Bronchial epithelial cell (primary cell): Measurements from ENCODE around the gene NKAIN2. TPM values are rescaled to one million over a fixed set of nuclear protein-coding genes. Genes with fewer than 3 reads are reported as not detected.
"Not testable (repeated sequence)": the region's sequence is repeated elsewhere in the genome, so short reads cannot be mapped to it uniquely, and the experiment has no call there.

ENCODE experiments used
- DNase-seq: peaks from one replicate; pipeline ENCODE4 v3.0.0-alpha.2; 2010; ENCODE audit warnings: low read depth
- FAIRE-seq: peaks from 2 replicates; lab custom pipeline; 2011; peaks lifted over from hg19 to GRCh38; lab: Jason Lieb, UNC
- H3K27me3 ChIP-seq: 2 replicates; pipeline ENCODE4 v1.5.1; 2011; ENCODE audit warnings: low read length; ENCODE audit not compliant: control insufficient read depth, insufficient read depth
- H3K36me3 ChIP-seq: 2 replicates; pipeline ENCODE4 v1.5.1; 2011; ENCODE audit warnings: low read length; ENCODE audit not compliant: control insufficient read depth, insufficient read depth
- H3K4me3 ChIP-seq: 2 replicates; pipeline ENCODE4 v1.5.1; 2011; ENCODE audit warnings: mild to moderate bottlenecking, low read depth, low read length, control low read depth
- total RNA-seq: library from RNA; depleted of rRNA; stranded (reverse); fragments of >200 nt; gene quantifications from 2 replicates; pipeline ENCODE4 v1.2.1, GENCODE V29; 2014
- TF ChIP-seq, protein P1 (sequence below): IDR thresholded peaks from 2 replicates; pipeline ENCODE4 v1.5.1; 2011; ENCODE audit warnings: mild to moderate bottlenecking, moderate library complexity, low read length, control low read depth, inconsistent platforms; ENCODE audit not compliant: insufficient read depth, severe bottlenecking

Gene NKAIN2
- total RNA-seq, 1 donor from 2014 or later: under 0.01 TPM

DNA sequence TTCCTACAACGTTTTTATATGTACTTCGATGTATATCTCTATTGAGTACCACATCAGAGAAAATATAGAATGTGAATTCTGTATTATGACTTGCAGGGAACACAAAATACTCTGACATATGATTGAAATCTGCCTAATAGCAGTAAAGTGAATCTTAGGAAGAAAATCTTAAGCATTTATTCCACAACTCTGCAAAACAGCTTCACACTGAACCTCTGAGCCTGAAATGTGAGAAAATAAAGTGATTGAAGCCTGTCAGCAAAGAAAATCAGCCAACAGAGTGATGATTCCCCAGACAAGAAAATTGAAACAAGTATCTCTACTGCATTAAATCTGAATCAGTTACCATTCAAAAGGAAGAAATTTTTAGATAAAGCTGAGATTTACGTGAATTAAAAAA, 659.1 kb downstream of the NKAIN2 start:
- Histone ChIP-seq H3K27me3 (no peaks in the 10 kb centered on the region), H3K4me3 (no peak overlapping the region), H3K36me3 (no peaks in the 10 kb centered on the region)
- TF ChIP-seq, protein P1, sequence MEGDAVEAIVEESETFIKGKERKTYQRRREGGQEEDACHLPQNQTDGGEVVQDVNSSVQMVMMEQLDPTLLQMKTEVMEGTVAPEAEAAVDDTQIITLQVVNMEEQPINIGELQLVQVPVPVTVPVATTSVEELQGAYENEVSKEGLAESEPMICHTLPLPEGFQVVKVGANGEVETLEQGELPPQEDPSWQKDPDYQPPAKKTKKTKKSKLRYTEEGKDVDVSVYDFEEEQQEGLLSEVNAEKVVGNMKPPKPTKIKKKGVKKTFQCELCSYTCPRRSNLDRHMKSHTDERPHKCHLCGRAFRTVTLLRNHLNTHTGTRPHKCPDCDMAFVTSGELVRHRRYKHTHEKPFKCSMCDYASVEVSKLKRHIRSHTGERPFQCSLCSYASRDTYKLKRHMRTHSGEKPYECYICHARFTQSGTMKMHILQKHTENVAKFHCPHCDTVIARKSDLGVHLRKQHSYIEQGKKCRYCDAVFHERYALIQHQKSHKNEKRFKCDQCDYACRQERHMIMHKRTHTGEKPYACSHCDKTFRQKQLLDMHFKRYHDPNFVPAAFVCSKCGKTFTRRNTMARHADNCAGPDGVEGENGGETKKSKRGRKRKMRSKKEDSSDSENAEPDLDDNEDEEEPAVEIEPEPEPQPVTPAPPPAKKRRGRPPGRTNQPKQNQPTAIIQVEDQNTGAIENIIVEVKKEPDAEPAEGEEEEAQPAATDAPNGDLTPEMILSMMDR: no peak
- DNase-seq (no peak), FAIRE-seq (no peak)

DNA sequence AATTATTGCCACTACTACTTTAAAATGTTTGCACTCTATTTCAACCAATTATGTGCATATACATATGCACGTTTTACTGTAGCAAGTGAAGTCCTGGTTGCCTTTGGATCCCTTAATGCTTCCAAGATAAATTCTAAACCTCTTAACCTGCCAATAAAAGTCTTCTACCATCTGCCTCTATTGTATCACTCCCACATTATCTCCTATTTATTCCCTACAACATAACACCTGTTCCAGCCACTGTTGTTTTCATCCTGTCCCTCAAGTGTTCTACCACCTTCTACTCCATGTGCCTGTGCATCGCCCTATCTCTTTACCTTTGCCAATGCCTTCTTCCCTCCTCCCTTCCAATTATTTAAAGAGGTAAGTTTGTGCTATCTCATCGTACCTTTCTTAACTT, 659.6 kb downstream of the NKAIN2 start:
- DNase-seq (no peak), FAIRE-seq (no peak)
- TF ChIP-seq, protein P1: no peak
- H3K27me3 ChIP-seq: no peaks in the 10 kb centered on the region
- H3K36me3 ChIP-seq: no peaks in the 10 kb centered on the region
- no peak overlapping the region for H3K4me3 ChIP-seq

DNA sequence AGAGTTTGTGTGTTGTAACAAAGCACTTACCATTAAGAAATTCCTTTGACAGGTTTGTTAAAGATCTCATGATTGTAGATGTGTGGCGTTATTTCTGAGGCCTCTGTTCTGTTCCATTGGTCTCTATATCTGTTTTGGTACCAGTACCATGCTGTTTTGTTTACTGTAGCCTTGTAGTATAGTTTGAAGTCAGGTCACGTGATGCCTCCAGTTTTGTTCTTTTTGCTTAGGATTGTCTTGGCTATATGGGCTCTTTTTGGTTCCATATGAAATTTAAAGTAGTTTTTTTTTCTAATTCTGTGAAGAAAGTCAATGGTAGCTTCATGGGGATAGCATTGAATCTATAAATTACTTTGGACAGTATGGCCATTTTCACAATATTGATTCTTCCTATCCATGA, 660.9 kb downstream of the NKAIN2 start:
- H3K4me3 ChIP-seq, H3K27me3 ChIP-seq, FAIRE-seq, H3K36me3 ChIP-seq, DNase-seq: not testable (repeated sequence)

DNA sequence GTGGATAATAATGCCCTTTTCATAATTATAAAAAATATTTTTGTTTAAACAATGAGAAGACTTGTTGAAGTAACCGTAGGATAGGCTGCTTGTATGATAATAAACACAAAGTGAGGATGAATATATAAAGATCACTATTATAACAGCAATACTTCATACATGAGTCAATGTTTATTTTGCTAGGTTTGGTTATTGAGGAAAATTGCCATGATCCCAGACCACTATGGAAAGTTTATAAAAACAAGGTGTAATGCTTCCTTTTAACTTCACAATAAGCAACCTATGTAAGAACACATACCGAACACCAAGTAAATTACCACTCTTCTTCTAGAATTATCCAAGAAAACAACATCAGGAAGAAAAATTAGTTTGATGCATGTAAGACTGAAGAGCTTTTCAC, 663.3 kb downstream of the NKAIN2 start:
- TF ChIP-seq, protein P1: no peak
- DNase-seq (peak; percentile 8), FAIRE-seq (no peak)
- no peak overlapping the region for H3K4me3 ChIP-seq
- no peaks in the 10 kb centered on the region for H3K36me3 ChIP-seq
- H3K27me3 ChIP-seq: no peaks in the 10 kb centered on the region

DNA sequence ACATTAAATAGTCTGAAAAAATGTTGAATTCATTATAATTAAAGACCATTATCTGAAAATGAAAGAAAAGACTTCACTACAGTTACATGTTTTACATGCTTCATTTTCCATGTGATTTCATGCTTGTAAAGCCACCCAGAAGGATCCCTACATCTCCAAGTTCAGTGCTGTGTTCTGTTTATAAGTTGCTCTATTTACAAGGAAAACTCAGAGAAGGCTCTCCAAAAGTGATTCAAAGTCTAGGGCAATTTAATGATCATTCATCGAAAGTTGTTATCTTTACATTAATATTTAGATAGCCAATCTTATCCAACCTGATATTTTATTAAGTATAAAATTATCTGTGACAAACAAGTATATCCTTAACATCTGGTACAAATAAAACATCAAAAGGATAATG, 663.7 kb downstream of the NKAIN2 start:
- H3K36me3 ChIP-seq: no peaks in the 10 kb centered on the region
- H3K27me3 ChIP-seq: no peaks in the 10 kb centered on the region
- H3K4me3 ChIP-seq: no peak overlapping the region
- DNase-seq (no peak), FAIRE-seq (no peak)
- TF ChIP-seq, protein P1: no peak

DNA sequence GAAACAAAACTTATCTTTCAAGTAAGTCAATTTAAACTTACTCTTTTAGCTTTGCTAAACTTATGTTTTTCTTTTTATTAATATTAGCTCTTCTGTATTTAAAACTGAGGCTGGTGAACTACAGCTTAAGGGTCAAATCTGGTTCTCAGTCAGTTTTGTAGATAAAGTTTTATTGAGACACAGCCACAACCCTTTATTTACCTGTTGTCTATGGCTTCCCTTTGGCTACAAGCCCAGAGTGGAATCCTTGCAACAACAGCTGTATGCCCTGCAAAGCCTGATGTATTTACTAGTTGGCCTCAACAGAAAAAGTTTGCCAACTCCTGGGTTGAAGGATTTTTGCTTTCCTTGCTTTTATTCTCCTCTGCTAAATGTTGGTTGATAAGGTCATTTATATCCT, 667.1 kb downstream of the NKAIN2 start:
- H3K4me3 ChIP-seq: no peak overlapping the region
- DNase-seq (no peak), FAIRE-seq (no peak)
- no peaks in the 10 kb centered on the region for H3K27me3 ChIP-seq
- no peaks in the 10 kb centered on the region for H3K36me3 ChIP-seq
- TF ChIP-seq, protein P1: no peak
